ENCODE data around the gene GGT7.
A peak's percentile ranks its signal among the peaks of the same experiment; 100 is the strongest.

Gene GGT7

DNA sequence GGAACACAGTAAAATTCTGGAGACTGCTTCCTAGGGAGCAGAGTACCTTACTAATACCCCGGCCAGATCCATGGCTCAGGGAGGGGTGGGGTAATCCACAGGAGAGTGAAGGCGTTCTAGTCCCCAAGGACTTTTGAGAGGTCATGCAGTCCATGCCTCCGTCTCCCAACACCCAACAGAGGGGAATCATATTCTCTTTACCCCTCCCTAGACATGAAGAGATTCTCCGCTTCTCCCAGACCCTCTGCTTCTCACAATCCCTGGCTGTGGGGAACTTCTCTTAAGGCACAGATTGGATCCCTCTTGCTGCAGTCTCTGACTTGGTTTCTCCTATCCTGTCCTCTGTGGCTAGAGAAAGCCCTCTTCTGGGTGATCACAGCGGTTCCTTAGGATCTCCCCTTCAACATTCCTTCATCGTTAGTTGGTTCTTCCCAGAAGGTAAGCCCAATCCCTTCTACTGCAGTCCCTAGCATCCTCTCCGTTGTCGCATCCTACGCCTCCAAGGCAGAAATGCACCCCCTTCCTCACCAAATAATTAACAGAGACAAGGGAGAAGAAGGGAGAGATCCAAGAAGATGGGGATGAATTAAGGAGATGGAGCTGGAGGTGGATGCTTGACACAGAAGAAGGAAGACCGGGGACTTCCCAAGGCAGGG lies 562 bp downstream of the GGT7 start:
- Histone ChIP-seq H3K36me3 (ENCODE audit: control insufficient read depth in 2 of 2, insufficient read depth in 2 of 2, low read length in 2 of 2) (no peaks in the 10 kb centered on the region), H3K4me3 (ENCODE audit: low read length in 2 of 2) (peak overlapping the region; percentile 80 to 87), H3K27me3 (ENCODE audit: control insufficient read depth in 2 of 2, insufficient read depth in 2 of 2, low read length in 2 of 2) (no peaks in the 10 kb centered on the region), H3K9ac (ENCODE audit: low read depth in 1 of 2, low read length in 2 of 2) (peak overlapping the region; percentile 2 to 70), H3K4me1 (ENCODE audit: control insufficient read depth in 2 of 2, insufficient read depth in 2 of 2, low read length in 2 of 2) (peaks cover 22 to 35% of the 10 kb centered on the region in 2 donors), H3K9me3 (ENCODE audit: control insufficient read depth in 2 of 2, low read length in 2 of 2) (no peaks in the 10 kb centered on the region), H3K27ac (ENCODE audit: low read depth in 2 of 2, low read length in 2 of 2) (peak overlapping the region in 1 of 2 donors; percentile 50)

DNA sequence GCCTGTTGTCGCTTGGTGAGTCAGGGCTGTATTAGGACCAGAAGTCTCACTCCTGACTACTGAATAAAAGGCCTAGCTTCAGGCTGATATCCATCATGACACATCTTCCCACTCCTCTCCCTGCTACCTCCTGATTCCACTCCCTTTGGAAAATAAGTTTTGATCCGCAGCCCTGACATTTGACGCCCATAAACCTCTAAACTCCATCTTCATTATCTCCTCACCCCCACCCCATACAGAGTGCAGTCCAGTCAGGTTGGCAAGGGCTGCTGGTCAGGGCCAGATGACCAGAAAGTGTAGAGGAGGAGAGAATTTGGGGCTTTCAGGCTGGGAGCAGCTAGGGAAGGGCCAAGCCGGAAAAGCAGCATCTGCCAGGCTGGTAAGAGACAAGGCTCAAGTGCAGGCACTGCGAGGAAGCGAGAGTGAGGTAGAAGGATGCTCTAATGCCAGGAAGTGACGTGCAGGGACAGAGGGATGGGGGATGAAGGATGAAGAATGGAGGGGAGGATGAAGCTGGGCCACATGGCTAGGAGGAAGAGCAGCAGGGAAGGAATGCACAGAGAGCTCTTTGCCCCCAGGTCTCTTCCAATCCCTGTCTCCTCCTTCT lies 1.2 kb downstream of the GGT7 start:
- Histone ChIP-seq H3K9ac (ENCODE audit: low read depth in 1 of 2, low read length in 2 of 2) (peak overlapping the region in 1 of 2 donors; percentile 70), H3K27ac (ENCODE audit: low read depth in 2 of 2, low read length in 2 of 2) (no peak overlapping the region), H3K9me3 (ENCODE audit: control insufficient read depth in 2 of 2, low read length in 2 of 2) (no peaks in the 10 kb centered on the region), H3K4me3 (ENCODE audit: low read length in 2 of 2) (peak overlapping the region; percentile 25 to 87), H3K27me3 (ENCODE audit: control insufficient read depth in 2 of 2, insufficient read depth in 2 of 2, low read length in 2 of 2) (no peaks in the 10 kb centered on the region), H3K36me3 (ENCODE audit: control insufficient read depth in 2 of 2, insufficient read depth in 2 of 2, low read length in 2 of 2) (no peaks in the 10 kb centered on the region), H3K4me1 (ENCODE audit: control insufficient read depth in 2 of 2, insufficient read depth in 2 of 2, low read length in 2 of 2) (peaks cover 22 to 35% of the 10 kb centered on the region in 2 donors)

DNA sequence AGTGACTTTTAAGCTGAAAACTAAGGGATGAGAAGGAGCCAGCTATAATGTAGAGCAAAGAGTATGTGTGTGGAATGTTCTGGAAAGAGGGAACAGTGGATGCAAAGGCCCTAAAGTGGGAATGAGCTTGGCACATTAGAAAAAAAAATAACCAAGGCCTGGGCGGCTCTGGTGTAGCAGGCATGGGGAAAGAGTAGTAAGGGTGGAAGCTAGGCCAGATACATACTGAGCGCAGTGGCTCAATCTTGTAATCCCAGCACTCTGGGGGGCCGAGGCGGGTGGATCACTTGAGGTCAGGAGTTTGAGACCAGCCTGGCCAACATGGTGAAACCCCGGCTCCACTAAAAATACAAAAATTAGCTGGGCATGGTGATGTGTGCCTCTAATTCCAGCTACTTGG lies 8.4 kb downstream of the GGT7 start:
- Histone ChIP-seq H3K4me3 (ENCODE audit: low read length in 2 of 2) (no peak overlapping the region), H3K36me3 (ENCODE audit: control insufficient read depth in 2 of 2, insufficient read depth in 2 of 2, low read length in 2 of 2) (peaks cover 0 to 11% of the 10 kb centered on the region in 2 donors), H3K9me3 (ENCODE audit: control insufficient read depth in 2 of 2, low read length in 2 of 2) (no peaks in the 10 kb centered on the region), H3K27me3 (ENCODE audit: control insufficient read depth in 2 of 2, insufficient read depth in 2 of 2, low read length in 2 of 2) (no peaks in the 10 kb centered on the region), H3K9ac (ENCODE audit: low read depth in 1 of 2, low read length in 2 of 2) (no peak overlapping the region), H3K4me1 (ENCODE audit: control insufficient read depth in 2 of 2, insufficient read depth in 2 of 2, low read length in 2 of 2) (peaks cover 5 to 7% of the 10 kb centered on the region in 2 donors), H3K27ac (ENCODE audit: low read depth in 2 of 2, low read length in 2 of 2) (no peak overlapping the region)

DNA sequence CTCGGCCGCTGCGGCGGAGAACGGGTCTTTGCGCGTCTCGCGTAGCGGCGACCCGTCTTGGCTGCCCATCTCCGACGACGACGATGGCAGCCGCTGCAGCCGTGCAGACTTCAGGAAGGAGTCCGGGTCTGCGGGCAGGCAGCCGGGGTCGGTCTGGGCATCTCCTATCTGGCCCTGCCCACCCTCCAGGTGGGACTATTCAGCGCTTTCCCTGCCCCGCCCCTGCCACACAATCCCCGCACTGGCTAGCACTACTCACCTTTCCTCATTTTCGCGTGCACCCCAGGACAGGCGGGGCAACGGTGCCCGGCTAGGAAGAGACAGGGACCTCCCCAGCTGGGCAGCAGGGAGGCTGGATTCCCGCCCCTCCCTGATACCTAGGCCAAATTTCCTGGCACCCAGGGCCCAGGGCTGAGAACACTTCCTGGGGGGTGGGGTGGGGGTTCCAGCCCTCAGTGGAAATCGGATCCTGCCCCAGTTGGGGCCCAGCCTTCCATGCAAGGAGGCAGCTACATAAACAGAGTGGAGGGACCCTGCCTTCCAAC lies 9.2 kb downstream of the GGT7 start:
- Histone ChIP-seq H3K9me3 (ENCODE audit: control insufficient read depth in 2 of 2, low read length in 2 of 2) (no peaks in the 10 kb centered on the region), H3K27ac (ENCODE audit: low read depth in 2 of 2, low read length in 2 of 2) (no peak overlapping the region), H3K36me3 (ENCODE audit: control insufficient read depth in 2 of 2, insufficient read depth in 2 of 2, low read length in 2 of 2) (peaks cover 0 to 14% of the 10 kb centered on the region in 2 donors), H3K9ac (ENCODE audit: low read depth in 1 of 2, low read length in 2 of 2) (no peak overlapping the region), H3K4me3 (ENCODE audit: low read length in 2 of 2) (no peak overlapping the region), H3K4me1 (ENCODE audit: control insufficient read depth in 2 of 2, insufficient read depth in 2 of 2, low read length in 2 of 2) (peaks cover 5 to 7% of the 10 kb centered on the region in 2 donors), H3K27me3 (ENCODE audit: control insufficient read depth in 2 of 2, insufficient read depth in 2 of 2, low read length in 2 of 2) (no peaks in the 10 kb centered on the region)

- Histone ChIP-seq H3K9me3 (ENCODE audit: control insufficient read depth in 2 of 2, low read length in 2 of 2) (no peaks in the 10 kb centered on the region), H3K27ac (ENCODE audit: low read depth in 2 of 2, low read length in 2 of 2) (no peak overlapping the region), H3K4me3 (ENCODE audit: low read length in 2 of 2) (no peak overlapping the region), H3K27me3 (ENCODE audit: control insufficient read depth in 2 of 2, insufficient read depth in 2 of 2, low read length in 2 of 2) (no peaks in the 10 kb centered on the region), H3K4me1 (ENCODE audit: control insufficient read depth in 2 of 2, insufficient read depth in 2 of 2, low read length in 2 of 2) (peaks cover 5 to 7% of the 10 kb centered on the region in 2 donors), H3K36me3 (ENCODE audit: control insufficient read depth in 2 of 2, insufficient read depth in 2 of 2, low read length in 2 of 2) (peaks cover 0 to 14% of the 10 kb centered on the region in 2 donors), H3K9ac (ENCODE audit: low read depth in 1 of 2, low read length in 2 of 2) (no peak overlapping the region)
Measured at GRCh38 chr20:34862724-34863123, 9.9 kb downstream of the GGT7 start.

- Histone ChIP-seq H3K4me3 (ENCODE audit: low read length in 2 of 2) (no peak overlapping the region), H3K9ac (ENCODE audit: low read depth in 1 of 2, low read length in 2 of 2) (no peak overlapping the region), H3K4me1 (ENCODE audit: control insufficient read depth in 2 of 2, insufficient read depth in 2 of 2, low read length in 2 of 2) (peaks cover 5 to 7% of the 10 kb centered on the region in 2 donors), H3K27me3 (ENCODE audit: control insufficient read depth in 2 of 2, insufficient read depth in 2 of 2, low read length in 2 of 2) (no peaks in the 10 kb centered on the region), H3K36me3 (ENCODE audit: control insufficient read depth in 2 of 2, insufficient read depth in 2 of 2, low read length in 2 of 2) (peaks cover 0 to 19% of the 10 kb centered on the region in 2 donors), H3K27ac (ENCODE audit: low read depth in 2 of 2, low read length in 2 of 2) (no peak overlapping the region), H3K9me3 (ENCODE audit: control insufficient read depth in 2 of 2, low read length in 2 of 2) (no peaks in the 10 kb centered on the region)
Measured at GRCh38 chr20:34861386-34862084, 11.1 kb downstream of the GGT7 start.

DNA sequence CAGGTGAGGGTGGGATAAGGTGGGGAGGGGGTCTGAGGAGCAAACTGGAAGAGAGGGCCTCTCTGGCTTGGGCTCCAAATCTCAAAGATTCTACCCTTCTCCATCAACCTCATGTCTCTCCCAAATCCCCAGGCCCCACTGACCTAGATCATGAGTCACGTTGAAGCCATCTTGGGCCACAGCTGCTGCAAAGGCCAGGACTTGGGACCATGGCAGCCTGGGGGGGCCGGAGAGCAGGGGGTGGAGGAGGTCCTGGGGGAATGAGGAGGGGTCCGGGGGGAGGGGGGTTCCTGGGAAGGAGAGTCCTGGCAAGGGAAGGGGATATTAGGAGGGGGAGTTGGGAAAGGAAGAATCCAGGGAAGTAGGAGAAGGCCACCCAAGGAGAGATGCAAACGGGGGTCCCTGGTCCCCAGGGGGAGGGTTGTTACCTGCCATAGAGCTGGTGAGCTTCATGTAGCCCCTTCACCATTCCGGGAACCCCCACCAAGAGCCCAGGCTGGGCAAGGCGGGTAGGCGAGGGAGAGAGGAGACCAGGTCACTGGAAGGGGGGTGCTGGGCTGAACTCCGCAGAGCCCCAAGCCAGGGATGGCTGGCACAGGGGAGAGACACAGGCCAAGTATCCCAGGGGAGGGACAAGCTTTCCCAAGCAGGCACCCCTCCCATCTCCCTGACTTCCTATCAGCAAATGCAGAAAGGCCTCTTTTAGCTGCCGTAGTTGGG lies 12.7 kb downstream of the GGT7 start:
- Histone ChIP-seq H3K9ac (ENCODE audit: low read depth in 1 of 2, low read length in 2 of 2) (no peak overlapping the region), H3K4me3 (ENCODE audit: low read length in 2 of 2) (no peak overlapping the region), H3K9me3 (ENCODE audit: control insufficient read depth in 2 of 2, low read length in 2 of 2) (no peaks in the 10 kb centered on the region), H3K27me3 (ENCODE audit: control insufficient read depth in 2 of 2, insufficient read depth in 2 of 2, low read length in 2 of 2) (no peaks in the 10 kb centered on the region), H3K27ac (ENCODE audit: low read depth in 2 of 2, low read length in 2 of 2) (no peak overlapping the region), H3K4me1 (ENCODE audit: control insufficient read depth in 2 of 2, insufficient read depth in 2 of 2, low read length in 2 of 2) (peaks cover 5 to 7% of the 10 kb centered on the region in 2 donors), H3K36me3 (ENCODE audit: control insufficient read depth in 2 of 2, insufficient read depth in 2 of 2, low read length in 2 of 2) (peaks cover 0 to 26% of the 10 kb centered on the region in 2 donors)

DNA sequence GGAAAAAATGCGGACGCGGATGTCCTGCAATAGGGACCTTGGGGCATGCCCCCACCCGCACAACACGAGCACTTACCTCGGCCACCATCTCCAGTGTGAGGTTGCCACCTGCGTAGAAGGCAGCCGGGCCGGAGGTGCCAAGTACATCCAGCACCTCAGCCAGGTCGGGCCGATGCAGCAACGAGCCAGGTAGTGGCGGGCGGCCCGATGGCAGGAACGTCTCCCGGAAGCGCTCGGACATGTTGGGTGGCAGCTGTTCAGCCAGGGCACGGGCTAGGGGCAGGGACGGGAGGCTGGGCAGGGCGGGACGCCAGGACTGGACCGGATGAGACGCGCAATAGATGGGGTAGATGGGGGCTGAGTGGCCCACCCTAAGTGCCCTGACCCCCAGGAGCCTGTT lies 13.3 kb downstream of the GGT7 start:
- H3K27me3 ChIP-seq (ENCODE audit: control insufficient read depth in 2 of 2, insufficient read depth in 2 of 2, low read length in 2 of 2): no peaks in the 10 kb centered on the region
- peaks cover 5 to 7% of the 10 kb centered on the region in 2 donors for H3K4me1 ChIP-seq (ENCODE audit: control insufficient read depth in 2 of 2, insufficient read depth in 2 of 2, low read length in 2 of 2)
- H3K27ac ChIP-seq (ENCODE audit: low read depth in 2 of 2, low read length in 2 of 2): no peak overlapping the region
- peaks cover 0 to 28% of the 10 kb centered on the region in 2 donors for H3K36me3 ChIP-seq (ENCODE audit: control insufficient read depth in 2 of 2, insufficient read depth in 2 of 2, low read length in 2 of 2)
- no peaks in the 10 kb centered on the region for H3K9me3 ChIP-seq (ENCODE audit: control insufficient read depth in 2 of 2, low read length in 2 of 2)
- H3K9ac ChIP-seq (ENCODE audit: low read depth in 1 of 2, low read length in 2 of 2): no peak overlapping the region
- no peak overlapping the region for H3K4me3 ChIP-seq (ENCODE audit: low read length in 2 of 2)

DNA sequence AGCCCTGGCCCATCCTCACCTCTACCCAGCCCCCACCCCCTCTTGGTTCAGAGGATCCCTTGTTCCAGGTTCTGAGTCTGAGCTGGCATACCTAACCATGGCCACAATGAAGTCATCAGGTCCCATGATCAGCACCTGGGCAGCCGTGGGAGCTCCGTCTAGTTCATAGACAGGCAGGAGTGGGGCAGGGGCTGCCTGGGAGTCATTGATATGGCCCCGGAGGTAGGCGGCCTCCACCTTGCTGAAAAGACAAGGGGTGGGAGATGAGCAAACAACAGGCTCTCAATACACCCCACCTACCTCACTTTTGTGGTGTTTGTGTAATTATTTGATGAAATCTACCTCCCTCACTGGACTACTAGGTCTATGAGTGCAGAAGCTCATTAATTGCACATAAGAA lies 20.4 kb downstream of the GGT7 start:
- Histone ChIP-seq H3K27ac (ENCODE audit: low read depth in 2 of 2, low read length in 2 of 2) (no peak overlapping the region), H3K27me3 (ENCODE audit: control insufficient read depth in 2 of 2, insufficient read depth in 2 of 2, low read length in 2 of 2) (no peaks in the 10 kb centered on the region), H3K4me3 (ENCODE audit: low read length in 2 of 2) (no peak overlapping the region), H3K4me1 (ENCODE audit: control insufficient read depth in 2 of 2, insufficient read depth in 2 of 2, low read length in 2 of 2) (no peaks in the 10 kb centered on the region), H3K9ac (ENCODE audit: low read depth in 1 of 2, low read length in 2 of 2) (no peak overlapping the region), H3K9me3 (ENCODE audit: control insufficient read depth in 2 of 2, low read length in 2 of 2) (no peaks in the 10 kb centered on the region), H3K36me3 (ENCODE audit: control insufficient read depth in 2 of 2, insufficient read depth in 2 of 2, low read length in 2 of 2) (peaks cover 2 to 47% of the 10 kb centered on the region in 2 donors)

Measured in mucosa of rectum (tissue), 2 donors.